VCaP (cell line): ENCODE data around the gene RNF180.

Experiments used
- H3K27ac ChIP-seq: fragments of 450-650 bp; 2 replicates; pipeline ENCODE4 v1.5.1; 2017
- TF ChIP-seq, protein P1 (sequence below): fragments of 450-650 bp; conservative IDR thresholded peaks from 2 replicates; pipeline ENCODE4 v1.5.1; 2017; ENCODE audit warnings: mild to moderate bottlenecking, moderate library complexity

The RNF180 gene

DNA sequence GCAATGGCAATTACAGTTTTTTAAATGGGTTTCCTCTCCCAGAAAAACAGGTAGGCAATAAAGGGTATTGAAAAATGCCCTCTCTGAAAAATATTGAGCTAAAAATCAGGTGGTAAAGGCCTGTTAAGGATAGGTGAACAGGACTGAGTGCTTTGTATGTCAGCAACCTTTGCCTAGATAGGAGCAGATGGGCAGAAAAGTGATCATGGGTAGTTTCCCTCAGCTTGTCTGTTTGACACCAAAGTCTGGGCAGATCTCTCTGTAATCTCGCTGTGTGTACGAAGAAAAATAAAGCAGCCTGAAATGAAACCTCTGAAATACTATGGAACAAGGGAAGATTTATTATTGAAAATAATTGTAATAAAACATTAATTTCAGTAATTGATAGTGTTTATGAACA lies 15.8 kb downstream of the RNF180 start:
- H3K27ac ChIP-seq: no peak overlapping the region
- TF ChIP-seq, protein P1, sequence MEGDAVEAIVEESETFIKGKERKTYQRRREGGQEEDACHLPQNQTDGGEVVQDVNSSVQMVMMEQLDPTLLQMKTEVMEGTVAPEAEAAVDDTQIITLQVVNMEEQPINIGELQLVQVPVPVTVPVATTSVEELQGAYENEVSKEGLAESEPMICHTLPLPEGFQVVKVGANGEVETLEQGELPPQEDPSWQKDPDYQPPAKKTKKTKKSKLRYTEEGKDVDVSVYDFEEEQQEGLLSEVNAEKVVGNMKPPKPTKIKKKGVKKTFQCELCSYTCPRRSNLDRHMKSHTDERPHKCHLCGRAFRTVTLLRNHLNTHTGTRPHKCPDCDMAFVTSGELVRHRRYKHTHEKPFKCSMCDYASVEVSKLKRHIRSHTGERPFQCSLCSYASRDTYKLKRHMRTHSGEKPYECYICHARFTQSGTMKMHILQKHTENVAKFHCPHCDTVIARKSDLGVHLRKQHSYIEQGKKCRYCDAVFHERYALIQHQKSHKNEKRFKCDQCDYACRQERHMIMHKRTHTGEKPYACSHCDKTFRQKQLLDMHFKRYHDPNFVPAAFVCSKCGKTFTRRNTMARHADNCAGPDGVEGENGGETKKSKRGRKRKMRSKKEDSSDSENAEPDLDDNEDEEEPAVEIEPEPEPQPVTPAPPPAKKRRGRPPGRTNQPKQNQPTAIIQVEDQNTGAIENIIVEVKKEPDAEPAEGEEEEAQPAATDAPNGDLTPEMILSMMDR: no peak

DNA sequence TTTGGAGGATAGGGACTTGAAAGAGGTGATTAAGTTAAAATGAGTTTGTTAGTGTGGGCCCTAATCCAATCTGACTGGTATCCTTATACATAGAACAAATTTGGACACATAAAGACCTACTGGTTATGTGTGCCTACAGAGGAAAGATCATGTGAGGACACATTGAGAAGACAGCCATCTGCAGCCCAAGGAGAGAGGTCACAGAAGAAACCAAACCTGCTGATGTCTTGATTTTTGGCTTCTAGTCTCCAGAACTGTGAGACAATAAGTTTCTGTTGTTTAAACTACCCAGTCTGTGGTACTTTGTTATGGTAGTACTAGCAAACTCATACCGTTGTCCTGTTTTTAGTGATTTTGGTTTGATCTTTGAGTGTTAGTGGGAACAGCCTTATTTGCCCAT lies 18.3 kb downstream of the RNF180 start:
- no peak overlapping the region for H3K27ac ChIP-seq
- TF ChIP-seq, protein P1: no peak

DNA sequence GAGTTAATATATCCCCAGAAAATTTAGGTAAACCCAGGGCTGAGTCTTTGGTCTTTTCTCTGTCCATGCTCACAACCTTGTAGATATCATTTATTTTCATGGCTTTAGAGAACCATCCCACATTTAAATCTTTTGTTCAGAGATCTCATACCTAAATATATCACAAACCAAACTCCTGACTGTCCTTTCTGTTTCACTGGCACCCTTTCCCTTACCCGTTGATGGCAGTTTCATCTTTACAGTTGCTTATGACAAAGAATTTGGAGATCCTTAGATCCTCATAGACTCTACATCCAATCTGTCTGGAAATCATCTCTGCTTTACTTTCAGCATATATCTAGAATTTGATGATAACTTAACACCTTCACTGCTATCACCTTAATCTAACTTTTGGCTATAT lies 19.2 kb downstream of the RNF180 start:
- TF ChIP-seq, protein P1: no peak
- no peak overlapping the region for H3K27ac ChIP-seq

DNA sequence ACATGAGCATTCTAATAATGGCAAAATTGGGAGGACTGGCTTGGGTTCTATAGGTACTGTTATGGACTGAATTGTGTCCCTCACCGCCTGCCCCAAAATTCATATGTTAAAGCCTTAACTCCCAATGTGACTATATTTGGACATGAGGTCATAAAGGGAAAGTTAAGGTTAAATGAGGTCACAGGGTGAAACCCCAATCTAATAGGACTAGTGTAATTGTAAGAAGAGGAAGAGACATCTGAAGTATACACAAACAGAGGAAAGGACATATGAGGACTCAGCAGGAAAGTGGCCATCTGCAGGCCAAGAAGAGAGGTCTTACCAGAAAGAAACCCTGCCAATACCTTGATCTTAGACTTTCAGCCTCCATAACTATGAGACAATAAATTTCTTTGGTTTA lies 23.1 kb downstream of the RNF180 start:
- no peak overlapping the region for H3K27ac ChIP-seq
- TF ChIP-seq, protein P1: no peak

DNA sequence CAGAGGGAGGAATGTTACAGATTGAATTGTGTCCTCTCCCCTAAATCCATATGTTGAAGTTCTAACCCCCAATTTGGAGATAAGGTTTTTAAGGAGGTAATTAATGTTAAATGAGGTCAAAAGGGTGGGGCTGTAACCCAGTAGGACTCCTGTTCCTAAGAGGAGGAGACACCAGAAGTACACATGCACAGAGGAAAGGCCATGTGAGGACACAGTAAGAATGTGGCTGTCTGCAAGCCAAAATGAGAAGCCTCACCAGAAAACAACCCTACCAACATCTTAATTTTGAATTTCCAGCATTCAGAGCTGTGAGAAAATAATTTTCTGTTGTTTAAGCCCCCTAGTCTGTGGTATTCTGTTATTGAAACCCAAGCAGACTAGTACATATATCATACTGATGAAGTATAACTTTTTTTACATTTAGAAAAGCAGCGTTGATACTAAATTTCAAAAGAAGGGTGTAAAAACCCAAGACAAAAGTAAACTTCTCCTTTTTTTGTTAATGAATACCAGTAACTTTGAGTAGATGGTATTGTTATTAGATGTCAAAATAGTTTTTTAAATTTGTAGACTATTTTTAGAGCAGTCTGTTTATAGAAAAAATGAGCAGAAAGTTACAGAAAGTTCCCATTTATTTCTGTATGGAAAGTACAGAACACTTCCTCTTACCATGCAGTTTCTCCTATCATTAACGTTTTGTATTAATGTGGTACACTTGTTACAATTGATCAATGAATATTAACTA lies 25.1 kb downstream of the RNF180 start:
- no peak overlapping the region for H3K27ac ChIP-seq
- TF ChIP-seq, protein P1: no peak

DNA sequence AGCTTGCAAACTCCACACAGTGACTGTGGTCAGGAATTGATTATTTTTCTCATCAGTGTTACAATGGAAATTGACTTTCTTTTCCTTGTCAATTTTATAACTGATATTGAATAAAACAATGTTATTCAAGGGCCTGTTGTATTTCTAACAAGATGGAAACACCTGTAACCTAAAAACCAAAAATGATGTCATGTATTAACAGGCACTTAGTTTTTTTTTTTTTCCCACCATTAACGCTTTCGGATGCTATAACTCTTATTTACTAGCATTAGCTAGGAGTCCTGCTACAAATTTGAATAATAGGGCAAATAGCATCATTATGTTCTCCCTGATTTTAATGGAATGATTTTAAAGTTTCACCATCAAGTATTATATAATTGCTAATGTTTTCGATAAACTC lies 30.3 kb downstream of the RNF180 start:
- TF ChIP-seq, protein P1: no peak

DNA sequence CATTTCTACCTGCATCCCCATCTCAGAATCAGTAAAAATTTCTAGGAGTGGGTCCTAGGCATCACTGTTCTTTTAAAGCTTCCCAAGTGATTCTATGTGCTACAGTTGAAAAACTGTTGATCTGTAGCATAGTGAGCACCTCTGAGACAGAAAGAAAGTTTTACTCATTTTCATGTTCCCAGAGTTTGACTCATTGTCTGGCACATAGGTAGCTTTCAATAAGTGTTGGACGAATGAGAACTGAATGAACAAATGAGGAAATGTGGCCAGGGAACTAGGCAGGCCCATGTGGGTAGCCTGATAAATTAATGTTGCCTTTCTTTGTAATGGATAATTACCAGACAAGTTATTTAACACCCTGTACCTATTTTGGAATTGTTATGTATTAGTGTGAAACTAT lies 33.8 kb downstream of the RNF180 start:
- TF ChIP-seq, protein P1: no peak
- H3K27ac ChIP-seq: no peak overlapping the region

More for the DNA sequence above, 30.3 kb downstream of the RNF180 start:
- no peak overlapping the region for H3K27ac ChIP-seq
